ENCODE results near the gene IL18R1. TPM values are rescaled to one million over a fixed set of nuclear protein-coding genes. Genes with fewer than 3 reads are reported as not detected.

The IL18R1 gene
- polyA plus RNA-seq, 1 donor (not counting 4 experiments of a cell fraction or from before 2014, with no cell fraction given), result 1.7 TPM

DNA sequence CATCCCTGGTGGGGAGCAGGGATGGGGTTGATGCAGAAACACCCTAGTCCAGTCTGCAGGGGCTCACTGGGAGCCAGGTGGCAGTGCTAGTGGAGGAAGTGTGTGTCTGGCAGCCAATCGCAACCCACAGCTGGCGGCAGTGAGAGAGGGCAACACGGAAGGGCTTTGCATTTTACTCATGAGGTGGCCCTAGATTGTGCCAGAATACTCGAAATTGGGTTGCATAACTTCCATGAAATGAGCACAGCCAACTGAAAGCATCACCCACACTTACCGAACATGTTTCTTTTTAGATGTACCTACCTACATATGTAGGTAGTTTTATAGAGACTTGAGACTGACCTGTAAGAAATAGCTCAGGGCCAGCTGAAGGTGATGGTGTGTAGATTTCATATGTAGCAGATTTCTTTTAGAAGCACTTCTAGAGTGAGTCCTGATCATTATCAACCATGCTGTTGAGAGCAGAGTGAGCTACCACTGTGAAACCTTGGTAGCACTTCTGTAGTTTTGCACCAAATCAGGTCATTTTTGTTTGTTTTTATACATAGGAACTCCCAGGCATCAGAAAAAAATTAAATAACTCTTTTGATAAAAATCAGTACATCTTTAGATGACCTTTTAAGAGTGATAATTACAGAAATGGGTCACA, 13.0 kb downstream of the IL18R1 start:
- Histone ChIP-seq H3K4me2 (ENCODE audit: control insufficient read depth, extremely low read depth, insufficient read depth, low read depth, low read length) (no peak overlapping the region), H3K27ac (ENCODE audit: control insufficient read depth, insufficient read depth, low read length) (no peak overlapping the region), H3K36me3 (ENCODE audit: control insufficient read depth in 2 of 2, extremely low read depth in 1 of 2, insufficient read depth in 2 of 2, low read length in 2 of 2) (peaks cover 0 to 2% of the 10 kb centered on the region in 2 experiments), H3K79me2 (ENCODE audit: control insufficient read depth, insufficient read depth, low read length) (no peaks in the 10 kb centered on the region), H3K4me3 (ENCODE audit: control insufficient read depth in 2 of 3, extremely low read depth in 1 of 3, insufficient read depth in 2 of 3, low read depth in 1 of 3, low read length in 3 of 3) (no peak overlapping the region), H4K20me1 (ENCODE audit: control insufficient read depth, extremely low read depth, insufficient read depth, low read length) (no peaks in the 10 kb centered on the region), H3K4me1 (ENCODE audit: control insufficient read depth, extremely low read depth, insufficient read depth, low read length) (no peaks in the 10 kb centered on the region), H3K9me3 (ENCODE audit: control insufficient read depth, low read depth, low read length) (peaks cover 2% of the 10 kb centered on the region), H2AFZ (ENCODE audit: control insufficient read depth, low read length) (no peak overlapping the region), H3K9me1 (ENCODE audit: control insufficient read depth, extremely low read depth, insufficient read depth, low read length) (no peaks in the 10 kb centered on the region), H3K27me3 (ENCODE audit: control insufficient read depth, extremely low read depth, insufficient read depth, low read length) (no peaks in the 10 kb centered on the region), H3K9ac (ENCODE audit: control insufficient read depth, extremely low read depth, insufficient read depth, low read length) (no peak overlapping the region)
- DNase-seq (ENCODE audit: low read depth, low spot score) (no peak), FAIRE-seq (no peak)
- dilution Hi-C loops (cut with MboI; ENCODE audit: extremely low pct_ligation_motif_present, low sequenced_read_pairs), result no loop called here
- TF ChIP-seq EZH2 (IDR thresholded peaks at IDR 0.05; ENCODE audit: low read length), result no peak
- TF ChIP-seq CTCF (optimal IDR thresholded peaks at IDR 0.05 in 1 of 3, IDR thresholded peaks at IDR 0.05 in 1 of 3, conservative IDR thresholded peaks at IDR 0.05 in 1 of 3; ENCODE audit: extremely low read depth in 1 of 3, insufficient read depth in 2 of 3, low read length in 3 of 3), result no peak

GRCh38 chr2:102369866-102370265, 14.3 kb downstream of the IL18R1 start:
- no peaks in the 10 kb centered on the region for H3K79me2 ChIP-seq (ENCODE audit: control insufficient read depth, insufficient read depth, low read length)
- DNase-seq (ENCODE audit: low read depth, low spot score) (no peak), FAIRE-seq (no peak)
- H3K4me1 ChIP-seq (ENCODE audit: control insufficient read depth, extremely low read depth, insufficient read depth, low read length), result no peaks in the 10 kb centered on the region
- dilution Hi-C loops (cut with MboI; ENCODE audit: extremely low pct_ligation_motif_present, low sequenced_read_pairs), result no loop called here
- no peak overlapping the region for H3K27ac ChIP-seq (ENCODE audit: control insufficient read depth, insufficient read depth, low read length)
- no peaks in the 10 kb centered on the region for H3K27me3 ChIP-seq (ENCODE audit: control insufficient read depth, extremely low read depth, insufficient read depth, low read length)
- peaks cover 2% of the 10 kb centered on the region for H3K9me3 ChIP-seq (ENCODE audit: control insufficient read depth, low read depth, low read length)
- H2AFZ ChIP-seq (ENCODE audit: control insufficient read depth, low read length), result no peak overlapping the region
- peaks cover 0 to 2% of the 10 kb centered on the region in 2 experiments for H3K36me3 ChIP-seq (ENCODE audit: control insufficient read depth in 2 of 2, extremely low read depth in 1 of 2, insufficient read depth in 2 of 2, low read length in 2 of 2)
- no peak overlapping the region for H3K4me2 ChIP-seq (ENCODE audit: control insufficient read depth, extremely low read depth, insufficient read depth, low read depth, low read length)
- no peak for TF ChIP-seq EZH2 (IDR thresholded peaks at IDR 0.05; ENCODE audit: low read length)
- TF ChIP-seq CTCF (optimal IDR thresholded peaks at IDR 0.05 in 1 of 3, IDR thresholded peaks at IDR 0.05 in 1 of 3, conservative IDR thresholded peaks at IDR 0.05 in 1 of 3; ENCODE audit: extremely low read depth in 1 of 3, insufficient read depth in 2 of 3, low read length in 3 of 3), result no peak
- no peak overlapping the region for H3K9ac ChIP-seq (ENCODE audit: control insufficient read depth, extremely low read depth, insufficient read depth, low read length)
- H3K4me3 ChIP-seq (ENCODE audit: control insufficient read depth in 2 of 3, extremely low read depth in 1 of 3, insufficient read depth in 2 of 3, low read depth in 1 of 3, low read length in 3 of 3), result no peak overlapping the region
- H3K9me1 ChIP-seq (ENCODE audit: control insufficient read depth, extremely low read depth, insufficient read depth, low read length), result no peaks in the 10 kb centered on the region
- no peaks in the 10 kb centered on the region for H4K20me1 ChIP-seq (ENCODE audit: control insufficient read depth, extremely low read depth, insufficient read depth, low read length)
